Endodermal cell (in vitro differentiated cells): ENCODE measurements around the gene RASA2. TPM values are rescaled to one million over a fixed set of nuclear protein-coding genes. Genes with fewer than 3 reads are reported as not detected.
A peak's percentile ranks its signal among the peaks of the same experiment; 100 is the strongest.

Source experiments
- DNase-seq: peaks from one replicate; pipeline ENCODE4 v3.0.0-alpha.2; 2017
- H3K27ac ChIP-seq: 2 replicates; pipeline ENCODE4 v1.5.1; 2013; ENCODE audit warnings: mild to moderate bottlenecking, low read depth, low read length, moderate library complexity
- H3K27me3 ChIP-seq: 2 replicates; pipeline ENCODE4 v1.6.1; 2013; ENCODE audit warnings: mild to moderate bottlenecking, low read length, moderate library complexity; ENCODE audit not compliant: insufficient read depth, control insufficient read depth, poor library complexity, severe bottlenecking
- H3K36me3 ChIP-seq: 2 replicates; pipeline ENCODE4 v1.7.0; 2013; ENCODE audit warnings: mild to moderate bottlenecking, low read length, moderate library complexity; ENCODE audit not compliant: control insufficient read depth, insufficient read depth
- H3K4me1 ChIP-seq: one replicate; pipeline ENCODE4 v1.7.0; 2013; ENCODE audit warnings: low read length; ENCODE audit not compliant: control insufficient read depth, insufficient read depth
- H3K4me3 ChIP-seq: 2 replicates; pipeline ENCODE4 v1.5.1; 2013; ENCODE audit warnings: mild to moderate bottlenecking, low read length, moderate library complexity
- H3K9ac ChIP-seq: 2 replicates; pipeline ENCODE4 v1.6.1; 2013; ENCODE audit warnings: mild to moderate bottlenecking, low read length, moderate library complexity; ENCODE audit not compliant: poor library complexity, severe bottlenecking; ENCODE audit errors: extremely low read depth
- H3K9me3 ChIP-seq: 2 replicates; pipeline ENCODE4 v1.6.1; 2013; ENCODE audit warnings: mild to moderate bottlenecking, low read length, moderate library complexity; ENCODE audit not compliant: control insufficient read depth
- H3K27ac Mint-ChIP-seq: 2 replicates; pipeline ENCODE4 v1.8.0; 2020; ENCODE audit warnings: mixed read lengths
- H3K27me3 Mint-ChIP-seq: 2 replicates; pipeline ENCODE4 v1.8.0; 2021; ENCODE audit warnings: mild to moderate bottlenecking, mixed read lengths; ENCODE audit not compliant: insufficient read depth
- H3K36me3 Mint-ChIP-seq: 2 replicates; pipeline ENCODE4 v1.8.0; 2020; ENCODE audit warnings: low read depth, mixed read lengths
- H3K4me1 Mint-ChIP-seq: 2 replicates; pipeline ENCODE4 v1.8.0; 2020; ENCODE audit warnings: mixed read lengths
- H3K4me3 Mint-ChIP-seq: 2 replicates; pipeline ENCODE4 v1.8.0; 2020; ENCODE audit warnings: mild to moderate bottlenecking, moderate library complexity, mixed read lengths
- H3K9me3 Mint-ChIP-seq: 2 replicates; pipeline ENCODE4 v1.8.0; 2020; ENCODE audit warnings: mild to moderate bottlenecking, mixed read lengths
- WGBS, 2 experiments: methylation state at CpG; one replicate each; pipeline versions ENCODE4 v1.1.5 to v1.1.7; 2013; ENCODE audit warnings: missing lambda C conversion rate in 2 of 2, mixed read lengths in 1 of 2; ENCODE audit not compliant: insufficient coverage in 1 of 2, insufficient read length in 1 of 2; 5-methylcytosine and 5-hydroxymethylcytosine counted together
- long read RNA-seq, 4 experiments: library from polyadenylated mRNA in 2 of 4; library from RNA in 1 of 4; library from capped mRNA in 1 of 4; stranded (forward) in 3 of 4; unstranded in 1 of 4; transcript quantifications; one replicate each; pipeline ENCODE4 v2.0.0, GENCODE V29; 2020 to 2021; ENCODE audit warnings: inconsistent platforms in 1 of 4
- polyA plus RNA-seq, 2 experiments: library from polyadenylated mRNA; stranded (reverse); fragments of 50-300 nt; gene quantifications; one replicate each; pipeline ENCODE4 v1.2.3, GENCODE V29; 2013
- total RNA-seq, 2 donors: library from RNA; stranded (reverse); fragmentation: NEBNext Ultra II Directional in 1 of 2; extraction: Animal tissue kit (Norgen Biotek cat#: 25700) in 1 of 2; gene quantifications; 2 replicates in 1 of 2; 3 replicates in 1 of 2; pipeline ENCODE4 v1.2.1, GENCODE V29; 2021
- TF ChIP-seq, protein P1 (sequence below): fragments of 200-600 bp; sonication (generic); conservative IDR thresholded peaks from 2 replicates; pipeline ENCODE4 v1.5.0; 2021; ENCODE audit warnings: antibody characterized with exemption, mild to moderate bottlenecking

The RASA2 gene, protein sequence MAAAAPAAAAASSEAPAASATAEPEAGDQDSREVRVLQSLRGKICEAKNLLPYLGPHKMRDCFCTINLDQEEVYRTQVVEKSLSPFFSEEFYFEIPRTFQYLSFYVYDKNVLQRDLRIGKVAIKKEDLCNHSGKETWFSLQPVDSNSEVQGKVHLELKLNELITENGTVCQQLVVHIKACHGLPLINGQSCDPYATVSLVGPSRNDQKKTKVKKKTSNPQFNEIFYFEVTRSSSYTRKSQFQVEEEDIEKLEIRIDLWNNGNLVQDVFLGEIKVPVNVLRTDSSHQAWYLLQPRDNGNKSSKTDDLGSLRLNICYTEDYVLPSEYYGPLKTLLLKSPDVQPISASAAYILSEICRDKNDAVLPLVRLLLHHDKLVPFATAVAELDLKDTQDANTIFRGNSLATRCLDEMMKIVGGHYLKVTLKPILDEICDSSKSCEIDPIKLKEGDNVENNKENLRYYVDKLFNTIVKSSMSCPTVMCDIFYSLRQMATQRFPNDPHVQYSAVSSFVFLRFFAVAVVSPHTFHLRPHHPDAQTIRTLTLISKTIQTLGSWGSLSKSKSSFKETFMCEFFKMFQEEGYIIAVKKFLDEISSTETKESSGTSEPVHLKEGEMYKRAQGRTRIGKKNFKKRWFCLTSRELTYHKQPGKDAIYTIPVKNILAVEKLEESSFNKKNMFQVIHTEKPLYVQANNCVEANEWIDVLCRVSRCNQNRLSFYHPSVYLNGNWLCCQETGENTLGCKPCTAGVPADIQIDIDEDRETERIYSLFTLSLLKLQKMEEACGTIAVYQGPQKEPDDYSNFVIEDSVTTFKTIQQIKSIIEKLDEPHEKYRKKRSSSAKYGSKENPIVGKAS
- 10 to 100 TPM; 20.5 to 25.0 TPM for total RNA-seq
- polyA plus RNA-seq (2013, experiment 1 of 2), result 15.8 TPM
- 14.9 TPM for polyA plus RNA-seq (2013, experiment 2 of 2)
- long read RNA-seq, experiment 1, partial matches to known transcripts, result 0 of 3 reads
- long read RNA-seq, experiment 1, other reads (novel, unspliced or antisense), result 3 of 3 reads
- long read RNA-seq, experiment 2, full-length matches to known transcripts, result 17 of 46 reads
- long read RNA-seq, experiment 2, partial matches to known transcripts, result 10 of 46 reads
- long read RNA-seq, experiment 2, other reads (novel, unspliced or antisense), result 19 of 46 reads
- long read RNA-seq, experiment 3, full-length matches to known transcripts, result 17 of 39 reads
- long read RNA-seq, experiment 3, partial matches to known transcripts, result 10 of 39 reads
- long read RNA-seq, experiment 3, other reads (novel, unspliced or antisense), result 12 of 39 reads
- long read RNA-seq, experiment 4, partial matches to known transcripts, result 2 of 2 reads
- long read RNA-seq, experiment 4, other reads (novel, unspliced or antisense), result 0 of 2 reads

DNA sequence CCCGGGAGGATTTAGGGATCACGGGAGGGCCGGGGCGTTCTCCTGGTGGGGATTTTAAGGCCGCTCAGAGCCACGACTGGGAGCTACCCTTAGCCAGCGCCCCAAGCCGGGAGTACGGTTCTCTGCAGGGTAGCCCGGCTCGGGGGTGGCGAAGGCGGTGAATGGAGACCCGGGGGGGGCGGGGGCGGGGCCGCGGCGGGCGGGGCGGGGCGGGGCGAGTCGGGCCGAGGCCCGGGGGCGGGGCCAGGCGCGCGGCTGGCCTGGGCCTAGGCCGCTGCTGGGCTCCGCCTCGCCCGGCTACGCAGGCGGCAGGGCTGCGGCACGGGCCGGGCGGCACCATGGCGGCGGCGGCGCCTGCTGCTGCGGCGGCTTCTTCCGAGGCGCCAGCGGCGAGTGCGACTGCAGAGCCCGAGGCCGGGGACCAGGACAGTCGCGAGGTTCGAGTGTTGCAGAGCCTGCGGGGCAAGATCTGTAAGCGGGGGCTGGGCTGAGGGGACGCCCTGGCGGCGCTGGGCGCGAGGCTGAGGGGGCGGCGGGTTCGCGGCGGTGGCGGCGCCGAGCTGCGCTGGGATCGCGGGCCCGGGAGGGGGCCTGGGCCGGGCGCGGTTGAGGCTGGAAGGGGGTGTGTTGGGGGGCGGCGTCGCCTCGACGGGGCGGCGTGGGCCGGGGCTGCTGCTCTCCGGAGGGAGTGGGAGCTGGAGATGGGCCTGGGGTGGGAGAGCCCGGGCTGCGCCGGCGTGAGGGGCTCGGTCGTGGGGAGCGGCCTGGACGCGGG lies at the start of gene RASA2:
Gene RASA2 (plus strand): TSS at position 282 of the 775 bp plus-strand sequence. CDS start 57 bp downstream, at position 339.
- Histone ChIP-seq H3K27me3 (no peaks in the 10 kb centered on the region), H3K27ac (peak within 1 kb of the TSS; percentile 89), H3K4me3 (peak within 1 kb of the TSS; percentile 85), H3K36me3 (no peaks in the 10 kb centered on the region), H3K9ac (peak within 1 kb of the TSS; percentile 37), H3K9me3 (no peaks in the 10 kb centered on the region), H3K4me1 (peaks cover 15% of the 10 kb centered on the region)
- Mint-ChIP-seq H3K9me3 (no peaks in the 10 kb centered on the region), H3K4me1 (peaks cover 35% of the 10 kb centered on the region), H3K36me3 (no peaks in the 10 kb centered on the region), H3K27ac (peak within 1 kb of the TSS; percentile 83), H3K4me3 (peak within 1 kb of the TSS; percentile 73), H3K27me3 (peaks cover 32% of the 10 kb centered on the region)
- peak; percentile 89 for DNase-seq
- WGBS, 2 experiments, result 0 to 3% methylated on average over 8 to 96 of the region's 96 CpGs
- TF ChIP-seq, protein P1, sequence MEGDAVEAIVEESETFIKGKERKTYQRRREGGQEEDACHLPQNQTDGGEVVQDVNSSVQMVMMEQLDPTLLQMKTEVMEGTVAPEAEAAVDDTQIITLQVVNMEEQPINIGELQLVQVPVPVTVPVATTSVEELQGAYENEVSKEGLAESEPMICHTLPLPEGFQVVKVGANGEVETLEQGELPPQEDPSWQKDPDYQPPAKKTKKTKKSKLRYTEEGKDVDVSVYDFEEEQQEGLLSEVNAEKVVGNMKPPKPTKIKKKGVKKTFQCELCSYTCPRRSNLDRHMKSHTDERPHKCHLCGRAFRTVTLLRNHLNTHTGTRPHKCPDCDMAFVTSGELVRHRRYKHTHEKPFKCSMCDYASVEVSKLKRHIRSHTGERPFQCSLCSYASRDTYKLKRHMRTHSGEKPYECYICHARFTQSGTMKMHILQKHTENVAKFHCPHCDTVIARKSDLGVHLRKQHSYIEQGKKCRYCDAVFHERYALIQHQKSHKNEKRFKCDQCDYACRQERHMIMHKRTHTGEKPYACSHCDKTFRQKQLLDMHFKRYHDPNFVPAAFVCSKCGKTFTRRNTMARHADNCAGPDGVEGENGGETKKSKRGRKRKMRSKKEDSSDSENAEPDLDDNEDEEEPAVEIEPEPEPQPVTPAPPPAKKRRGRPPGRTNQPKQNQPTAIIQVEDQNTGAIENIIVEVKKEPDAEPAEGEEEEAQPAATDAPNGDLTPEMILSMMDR, result no peak

DNA sequence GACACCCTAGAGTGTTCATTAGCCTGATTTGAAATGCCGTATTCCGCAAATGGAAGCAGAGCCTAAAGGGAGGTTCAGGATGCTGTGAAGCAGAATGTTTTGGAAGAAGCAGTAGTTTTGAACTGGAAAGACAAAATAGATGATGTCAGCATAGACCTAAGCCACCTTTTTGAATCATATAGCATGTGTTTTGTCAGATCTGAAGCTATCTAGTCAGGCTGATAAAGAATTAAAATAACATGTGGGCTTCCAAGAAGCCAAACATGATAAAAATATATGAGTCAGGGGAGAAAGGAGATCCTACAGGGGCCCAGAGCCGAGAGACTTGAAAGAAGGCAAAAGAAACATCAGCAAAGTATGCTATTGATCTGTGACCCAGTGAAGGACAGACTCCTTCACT lies 47.2 kb upstream of the RASA2 start:
- Mint-ChIP-seq H3K4me3 (no peak overlapping the region), H3K9me3 (no peaks in the 10 kb centered on the region), H3K36me3 (peaks cover 27% of the 10 kb centered on the region), H3K4me1 (peaks cover 5% of the 10 kb centered on the region), H3K27ac (no peak overlapping the region), H3K27me3 (no peaks in the 10 kb centered on the region)
- H3K9ac ChIP-seq, result no peak overlapping the region
- H3K4me1 ChIP-seq, result no peaks in the 10 kb centered on the region
- no peaks in the 10 kb centered on the region for H3K27me3 ChIP-seq
- TF ChIP-seq, protein P1, result no peak
- H3K9me3 ChIP-seq, result no peaks in the 10 kb centered on the region
- WGBS, 2 experiments, result 94 to 96% methylated on average over 3 of the region's 3 CpGs
- peaks cover 25% of the 10 kb centered on the region for H3K36me3 ChIP-seq
- no peak overlapping the region for H3K4me3 ChIP-seq
- no peak for DNase-seq
- no peak overlapping the region for H3K27ac ChIP-seq
